Right lung (tissue), 5 donors: ENCODE measurements around the gene ELAPOR1. TPM values are rescaled to one million over a fixed set of nuclear protein-coding genes. Genes with fewer than 3 reads are reported as not detected.
"Not testable (repeated sequence)": the region's sequence is repeated elsewhere in the genome, so short reads cannot be mapped to it uniquely, and the experiment has no call there.

Source experiments
- DNase-seq, 2 donors: peaks; one replicate each; pipeline ENCODE4 v3.0.0-alpha.2; 2013
- polyA plus RNA-seq, 5 donors: library from polyadenylated mRNA; unstranded; fragments of 120-200 nt; gene quantifications; one replicate each; pipeline versions ENCODE4 v1.2.1 to v1.2.3, GENCODE V29; 2013; ENCODE audit warnings: inconsistent platforms in 1 of 5, low replicate concordance in 1 of 5; ENCODE audit not compliant: insufficient read length in 5 of 5, insufficient read depth in 1 of 5

The ELAPOR1 gene
- polyA plus RNA-seq, 5 donors, result 8.2 to 11.5 (median 10.5) TPM

- DNase-seq, result no peak
Measured at GRCh38 chr1:109136766-109137165, 22.9 kb downstream of the ELAPOR1 start.

GRCh38 chr1:109137958-109138357, 24.0 kb downstream of the ELAPOR1 start:
- no peak for DNase-seq

GRCh38 chr1:109138358-109138757, 24.4 kb downstream of the ELAPOR1 start:
- no peak for DNase-seq

- DNase-seq, result no peak
Measured at GRCh38 chr1:109140392-109140791, 26.5 kb downstream of the ELAPOR1 start.

GRCh38 chr1:109142260-109142659, 28.3 kb downstream of the ELAPOR1 start:
- DNase-seq, result no peak

GRCh38 chr1:109142725-109143124, 28.8 kb downstream of the ELAPOR1 start:
- not testable (repeated sequence) for DNase-seq

GRCh38 chr1:109148987-109149561, 35.2 kb downstream of the ELAPOR1 start:
- no peak for DNase-seq

GRCh38 chr1:109149874-109150601, 36.1 kb downstream of the ELAPOR1 start:
- no peak for DNase-seq

- no peak for DNase-seq
Measured at GRCh38 chr1:109151146-109151990, 37.5 kb downstream of the ELAPOR1 start.

GRCh38 chr1:109152196-109152595, 38.3 kb downstream of the ELAPOR1 start:
- no peak for DNase-seq

GRCh38 chr1:109156916-109157385, 43.0 kb downstream of the ELAPOR1 start:
- no peak for DNase-seq

GRCh38 chr1:109158433-109158832, 44.5 kb downstream of the ELAPOR1 start:
- DNase-seq, result no peak

- no peak for DNase-seq
Measured at GRCh38 chr1:109159326-109159725, 45.4 kb downstream of the ELAPOR1 start.

- DNase-seq, result no peak
Measured at GRCh38 chr1:109160071-109160840, 46.3 kb downstream of the ELAPOR1 start.

- DNase-seq, result peak; percentile 71 to 72
Measured at GRCh38 chr1:109161858-109162606, 48.1 kb downstream of the ELAPOR1 start.

GRCh38 chr1:109162626-109163025, 48.7 kb downstream of the ELAPOR1 start:
- DNase-seq, result no peak

GRCh38 chr1:109163551-109163950, 49.6 kb downstream of the ELAPOR1 start:
- no peak for DNase-seq
